Measurements from ENCODE around the gene ZCCHC13.
"Not testable (repeated sequence)": the region's sequence is repeated elsewhere in the genome, so short reads cannot be mapped to it uniquely, and the experiment has no call there.

The ZCCHC13 gene

DNA sequence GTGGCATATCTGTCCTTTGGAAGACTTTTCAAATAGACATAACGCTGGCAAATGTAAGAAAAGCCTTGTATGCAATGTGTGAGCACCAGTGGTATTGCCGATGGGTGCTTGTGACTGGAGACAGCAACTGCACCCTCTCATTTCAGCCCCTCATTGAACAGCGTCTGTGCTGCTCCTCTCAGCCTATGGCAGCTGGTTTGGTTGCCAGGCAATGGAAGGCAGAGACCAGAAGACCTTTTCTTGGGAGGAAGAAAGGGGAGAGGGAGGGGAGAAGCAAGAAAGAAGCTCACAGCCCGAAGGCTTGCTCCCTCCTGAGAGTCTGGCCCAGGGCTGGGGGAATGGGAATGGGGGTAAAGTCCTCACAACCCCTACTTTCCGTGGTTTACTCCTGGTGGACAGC, 20.2 kb downstream of the ZCCHC13 start:
- no peak for DNase-seq

DNA sequence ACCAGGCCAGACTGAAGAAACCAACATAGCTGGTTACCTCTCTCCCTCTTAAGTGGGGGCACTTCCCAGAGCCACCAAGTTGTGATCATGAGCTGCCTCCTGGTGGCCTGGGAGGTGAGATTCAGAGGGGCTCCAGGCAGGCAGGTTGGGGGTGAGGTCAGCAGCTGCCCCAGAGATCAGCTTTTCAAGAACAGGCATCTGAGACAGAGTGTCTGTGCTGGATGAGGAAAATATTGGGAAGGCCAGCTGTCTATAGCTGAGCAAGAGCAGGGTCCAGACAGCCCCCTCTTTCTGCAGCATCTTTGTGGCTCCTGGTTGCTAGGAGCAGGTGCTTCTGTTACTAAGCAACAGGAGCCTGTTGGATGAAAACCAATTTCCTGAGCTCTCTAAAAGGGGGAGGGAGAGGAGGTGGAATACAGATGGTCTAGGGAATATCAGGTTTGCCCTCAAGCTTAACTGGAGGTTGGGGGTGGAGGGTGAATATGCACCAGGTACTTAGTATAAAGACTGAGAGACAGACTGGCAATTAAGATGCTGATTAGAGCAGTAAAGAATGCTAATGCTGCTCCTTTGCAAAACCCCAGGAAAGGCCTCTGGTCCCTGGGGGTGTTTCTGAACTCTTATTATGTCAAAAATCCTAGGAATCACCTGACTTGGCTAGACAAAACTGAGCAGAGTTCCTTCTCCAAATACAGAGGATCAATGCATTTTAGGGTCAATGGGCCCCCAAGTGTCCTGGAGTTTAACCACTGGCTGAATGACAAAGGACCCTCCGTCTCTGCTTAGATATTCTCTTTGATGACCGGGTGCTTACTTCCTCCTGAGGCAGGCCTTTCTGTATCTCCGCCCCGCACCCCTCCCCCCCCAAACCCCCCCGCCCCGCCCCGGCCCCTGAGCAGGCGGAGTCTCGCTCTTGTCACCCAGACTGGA, 21.4 kb downstream of the ZCCHC13 start:
- DNase-seq, result peak; percentile 74

DNA sequence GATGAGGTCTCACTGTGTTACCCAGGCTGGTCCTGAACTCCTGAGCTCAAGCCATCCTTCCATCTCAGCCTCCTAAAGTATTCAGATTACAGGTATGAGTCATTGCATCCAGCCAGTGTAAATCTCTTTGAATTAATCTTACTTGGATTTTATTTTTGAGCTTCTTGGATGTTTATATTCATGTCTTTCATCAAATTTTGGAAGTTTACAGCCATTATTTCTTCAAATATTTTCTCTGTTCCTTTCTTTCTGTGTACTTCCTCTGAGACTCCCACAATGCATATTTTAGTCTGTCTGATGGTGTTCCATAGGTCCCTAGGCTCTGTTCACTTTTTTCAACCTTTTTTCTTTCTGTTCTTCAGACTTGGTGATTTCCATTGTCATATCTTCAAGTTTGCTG, 34.9 kb downstream of the ZCCHC13 start:
- DNase-seq, result no peak

DNA sequence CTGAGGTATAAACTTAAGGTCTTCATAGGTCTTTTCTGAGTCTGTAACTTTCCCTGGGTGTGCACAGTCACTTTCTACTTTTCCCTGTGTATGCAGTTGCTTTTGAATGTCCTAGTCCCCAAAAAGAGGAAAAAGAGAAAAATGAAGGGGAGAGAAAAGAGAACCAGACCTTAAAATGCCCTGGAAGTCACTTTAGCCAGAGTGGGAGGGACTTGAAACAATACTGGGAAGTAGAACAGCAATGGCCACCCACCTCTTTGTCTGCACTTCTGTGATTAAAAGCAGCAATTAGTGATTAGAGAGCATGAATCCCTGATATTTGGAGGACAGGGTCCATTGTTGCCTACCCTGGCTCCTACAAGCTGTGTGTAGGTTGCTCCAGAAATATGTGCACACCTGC, 36.1 kb downstream of the ZCCHC13 start:
- no peak for DNase-seq

DNA sequence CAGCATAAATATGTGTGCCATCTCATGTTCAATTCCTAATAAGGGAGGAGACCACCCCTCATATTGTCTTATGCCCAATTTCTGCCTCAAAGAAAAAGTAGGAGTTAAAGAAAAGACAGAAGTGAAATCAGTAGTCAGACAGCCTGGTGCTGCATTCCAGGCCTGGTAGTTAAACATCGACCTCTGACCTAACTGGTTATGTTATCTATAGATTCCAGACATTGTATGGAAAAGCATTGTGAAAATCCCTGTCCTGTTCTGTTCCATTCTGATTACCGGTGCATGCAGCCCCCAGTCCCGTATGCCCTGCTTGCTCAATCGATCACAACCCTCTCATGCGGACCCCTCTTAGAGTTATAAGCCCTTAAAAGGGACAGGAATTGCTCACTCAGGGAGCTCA, 38.2 kb downstream of the ZCCHC13 start:
- not testable (repeated sequence) for DNase-seq

DNA sequence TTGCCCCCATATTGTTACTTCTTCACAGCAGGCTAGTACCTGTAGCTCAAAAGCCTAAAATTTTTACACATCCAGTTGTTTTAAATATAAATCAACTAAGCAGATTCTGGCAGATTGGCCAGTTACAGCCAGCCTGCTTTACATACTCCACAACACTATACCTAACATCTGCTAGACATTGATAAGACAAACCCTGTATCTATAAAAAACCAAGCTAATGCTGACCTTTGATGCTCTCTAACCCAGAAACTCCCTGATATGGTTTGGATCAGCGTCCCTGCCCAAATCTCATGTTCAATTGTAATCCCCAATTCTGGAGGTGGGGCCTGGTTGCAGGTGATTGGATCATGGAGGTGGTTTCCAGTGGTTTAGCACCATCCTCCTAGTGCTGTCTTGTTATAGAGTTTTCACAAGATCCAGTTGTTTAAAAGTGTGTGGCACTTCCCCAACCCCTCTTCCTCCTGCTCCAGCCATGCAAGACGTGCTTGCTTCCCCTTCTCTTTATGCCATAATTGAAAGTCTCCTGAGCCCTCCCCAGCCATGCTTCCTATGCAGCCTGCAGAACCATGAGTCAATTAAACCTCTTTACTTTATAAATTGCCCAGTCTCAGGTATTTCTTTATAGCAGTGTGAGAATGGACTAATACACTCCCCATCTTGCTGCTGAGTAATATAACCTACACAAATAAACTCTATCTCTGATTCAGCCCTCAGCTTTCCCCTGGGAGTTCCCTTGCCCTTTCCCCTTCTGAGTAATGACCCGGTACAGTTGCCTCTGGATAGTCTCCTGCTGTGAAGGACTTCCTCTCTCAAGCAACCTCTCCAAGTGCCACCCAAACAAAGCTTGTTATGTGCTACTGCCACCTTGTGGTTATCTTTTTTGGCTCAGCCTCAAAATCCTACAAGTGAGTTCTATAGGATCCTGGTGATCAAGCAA, 39.6 kb downstream of the ZCCHC13 start:
- peak; percentile 68 for DNase-seq

DNA sequence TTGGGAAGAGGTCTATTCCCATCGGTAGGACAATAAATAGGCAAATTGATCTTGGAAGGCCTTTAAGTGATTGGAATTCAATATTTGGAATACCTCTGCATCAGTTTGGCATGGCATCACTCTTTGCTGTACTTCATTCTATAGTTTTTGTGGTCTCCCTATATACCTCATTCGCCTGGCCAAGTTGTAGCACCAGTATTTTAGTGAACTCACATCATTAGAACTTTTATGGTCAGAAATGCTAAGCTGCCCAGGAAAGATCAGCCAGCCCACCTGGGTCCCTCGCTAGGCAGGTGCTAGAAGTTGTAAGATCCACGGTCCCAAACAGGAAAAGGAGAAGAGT, 40.3 kb downstream of the ZCCHC13 start:
- no peak for DNase-seq

DNA sequence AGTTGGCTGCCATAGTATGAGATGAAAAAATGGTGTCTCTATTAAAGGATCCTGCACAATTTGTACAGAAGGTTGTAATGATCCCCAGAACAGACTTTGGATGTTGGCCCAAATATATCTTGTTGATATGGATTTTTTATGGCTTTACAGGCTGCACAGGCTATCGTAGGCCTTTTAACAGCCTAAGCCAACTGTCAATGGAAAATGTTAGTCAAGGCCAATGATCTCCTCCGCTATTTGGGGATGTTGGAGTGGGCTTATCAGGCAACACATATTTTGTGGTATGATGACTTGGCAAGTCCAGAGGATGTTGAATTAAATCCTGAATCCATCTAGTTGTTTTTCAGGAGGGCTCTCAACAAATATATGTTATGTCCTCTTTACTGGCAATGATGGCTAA, 42.1 kb downstream of the ZCCHC13 start:
- DNase-seq, result no peak

DNA sequence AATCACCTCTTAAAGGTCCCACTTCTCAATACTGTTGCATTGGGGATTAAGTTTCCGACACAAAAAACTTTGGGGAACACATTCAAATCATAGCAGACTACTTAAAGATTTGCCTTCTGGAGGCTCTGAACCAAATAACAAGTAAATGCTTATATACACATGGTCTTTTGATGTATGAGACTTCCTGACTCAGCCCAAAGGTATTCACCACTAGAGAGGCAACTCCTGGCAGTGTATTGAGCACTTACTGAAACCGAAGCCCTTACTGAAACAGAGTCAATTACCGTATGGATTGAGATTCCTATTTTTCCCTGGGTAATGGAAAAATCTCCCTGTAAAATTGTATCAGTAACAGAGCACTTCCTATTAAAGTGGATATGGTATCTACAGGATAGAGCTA, 45.4 kb downstream of the ZCCHC13 start:
- no peak for DNase-seq

DNA sequence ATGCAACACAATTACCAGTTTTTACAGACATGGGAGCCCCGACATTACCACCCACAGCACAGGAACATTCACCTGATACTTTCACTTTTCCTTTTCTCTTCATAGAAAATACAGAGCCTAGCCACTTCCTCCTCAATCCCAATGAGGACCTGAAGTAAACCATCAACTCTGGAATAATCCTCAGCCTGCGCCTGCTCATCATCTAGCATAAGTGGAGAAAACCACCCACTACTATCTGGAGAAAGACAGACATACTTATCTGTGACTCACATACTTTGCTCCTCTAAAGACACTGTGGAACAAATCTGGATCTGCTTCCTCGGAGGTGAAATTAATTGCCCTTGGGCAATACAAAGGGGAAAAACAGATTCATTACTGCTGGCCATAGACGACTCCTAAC, 47.8 kb downstream of the ZCCHC13 start:
- no peak for DNase-seq

DNA sequence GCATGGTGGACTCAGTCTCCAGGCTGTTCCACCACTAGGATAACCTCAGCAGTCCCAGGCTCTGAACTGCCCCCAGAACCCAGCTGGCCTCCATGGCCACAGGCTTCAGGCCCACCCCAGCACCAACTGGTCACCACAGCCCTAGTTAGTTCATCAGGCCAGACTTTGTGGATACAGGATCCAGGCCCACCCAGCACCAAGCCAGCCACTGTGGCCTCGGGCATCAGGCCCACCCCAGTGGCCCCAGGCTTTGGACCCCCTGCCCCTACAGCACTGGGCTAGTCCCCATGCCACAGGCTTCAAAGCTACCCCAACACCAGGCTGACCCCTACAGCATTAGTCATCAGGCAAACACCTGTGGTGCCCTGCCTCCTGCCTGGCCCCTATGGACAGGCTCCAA, 50.0 kb downstream of the ZCCHC13 start:
- DNase-seq, result no peak
